Sigmoid colon (tissue), 4 donors: Measurements from ENCODE around the gene ADAMTS12.

Experiments
- EP300 ChIP-seq, 4 donors: sonication (generic); formaldehyde crosslinking; IDR thresholded peaks; one replicate each; pipeline ENCODE4 v1.6.1; 2017; ENCODE audit warnings: antibody characterized with exemption in 4 of 4
- POLR2A ChIP-seq, 2 donors: fragments of 450-650 bp; IDR thresholded peaks; one replicate each; pipeline ENCODE4 v1.6.1; 2016; ENCODE audit warnings: antibody characterized with exemption in 2 of 2, mild to moderate bottlenecking in 2 of 2, moderate library complexity in 2 of 2
- POLR2AphosphoS5 ChIP-seq, 4 donors: sonication (generic); formaldehyde crosslinking; IDR thresholded peaks; one replicate each; pipeline ENCODE4 v1.6.1; 2017; ENCODE audit warnings: antibody characterized with exemption in 4 of 4
- TF ChIP-seq, protein P1 (sequence below), 4 experiments: fragments of 450-650 bp in 3 of 4; fragments of 200-600 bp in 1 of 4; IDR thresholded peaks; one replicate each; pipeline ENCODE4 v1.5.1; 2016 to 2019; ENCODE audit warnings: antibody characterized with exemption in 4 of 4, mild to moderate bottlenecking in 3 of 4, moderate library complexity in 2 of 4

- TF ChIP-seq, protein P1, sequence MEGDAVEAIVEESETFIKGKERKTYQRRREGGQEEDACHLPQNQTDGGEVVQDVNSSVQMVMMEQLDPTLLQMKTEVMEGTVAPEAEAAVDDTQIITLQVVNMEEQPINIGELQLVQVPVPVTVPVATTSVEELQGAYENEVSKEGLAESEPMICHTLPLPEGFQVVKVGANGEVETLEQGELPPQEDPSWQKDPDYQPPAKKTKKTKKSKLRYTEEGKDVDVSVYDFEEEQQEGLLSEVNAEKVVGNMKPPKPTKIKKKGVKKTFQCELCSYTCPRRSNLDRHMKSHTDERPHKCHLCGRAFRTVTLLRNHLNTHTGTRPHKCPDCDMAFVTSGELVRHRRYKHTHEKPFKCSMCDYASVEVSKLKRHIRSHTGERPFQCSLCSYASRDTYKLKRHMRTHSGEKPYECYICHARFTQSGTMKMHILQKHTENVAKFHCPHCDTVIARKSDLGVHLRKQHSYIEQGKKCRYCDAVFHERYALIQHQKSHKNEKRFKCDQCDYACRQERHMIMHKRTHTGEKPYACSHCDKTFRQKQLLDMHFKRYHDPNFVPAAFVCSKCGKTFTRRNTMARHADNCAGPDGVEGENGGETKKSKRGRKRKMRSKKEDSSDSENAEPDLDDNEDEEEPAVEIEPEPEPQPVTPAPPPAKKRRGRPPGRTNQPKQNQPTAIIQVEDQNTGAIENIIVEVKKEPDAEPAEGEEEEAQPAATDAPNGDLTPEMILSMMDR (IDR thresholded peaks at IDR 0.05) = no peak
- TF ChIP-seq POLR2A (IDR thresholded peaks at IDR 0.05) (no peak), EP300 (IDR thresholded peaks at IDR 0.05) (no peak), POLR2AphosphoS5 (IDR thresholded peaks at IDR 0.05) (no peak)
Measured at GRCh38 chr5:33762859-33763258, 128.9 kb downstream of the ADAMTS12 start.
